Measurements from ENCODE around the gene ATP5PD. TPM values are rescaled to one million over a fixed set of nuclear protein-coding genes. Genes with fewer than 3 reads are reported as not detected.

The ATP5PD gene
- total and polyA plus RNA-seq, 2 of the 13 experiments (the other 11 are each of a cell fraction or from before 2014, with no cell fraction given), result 158 to 428 TPM

DNA sequence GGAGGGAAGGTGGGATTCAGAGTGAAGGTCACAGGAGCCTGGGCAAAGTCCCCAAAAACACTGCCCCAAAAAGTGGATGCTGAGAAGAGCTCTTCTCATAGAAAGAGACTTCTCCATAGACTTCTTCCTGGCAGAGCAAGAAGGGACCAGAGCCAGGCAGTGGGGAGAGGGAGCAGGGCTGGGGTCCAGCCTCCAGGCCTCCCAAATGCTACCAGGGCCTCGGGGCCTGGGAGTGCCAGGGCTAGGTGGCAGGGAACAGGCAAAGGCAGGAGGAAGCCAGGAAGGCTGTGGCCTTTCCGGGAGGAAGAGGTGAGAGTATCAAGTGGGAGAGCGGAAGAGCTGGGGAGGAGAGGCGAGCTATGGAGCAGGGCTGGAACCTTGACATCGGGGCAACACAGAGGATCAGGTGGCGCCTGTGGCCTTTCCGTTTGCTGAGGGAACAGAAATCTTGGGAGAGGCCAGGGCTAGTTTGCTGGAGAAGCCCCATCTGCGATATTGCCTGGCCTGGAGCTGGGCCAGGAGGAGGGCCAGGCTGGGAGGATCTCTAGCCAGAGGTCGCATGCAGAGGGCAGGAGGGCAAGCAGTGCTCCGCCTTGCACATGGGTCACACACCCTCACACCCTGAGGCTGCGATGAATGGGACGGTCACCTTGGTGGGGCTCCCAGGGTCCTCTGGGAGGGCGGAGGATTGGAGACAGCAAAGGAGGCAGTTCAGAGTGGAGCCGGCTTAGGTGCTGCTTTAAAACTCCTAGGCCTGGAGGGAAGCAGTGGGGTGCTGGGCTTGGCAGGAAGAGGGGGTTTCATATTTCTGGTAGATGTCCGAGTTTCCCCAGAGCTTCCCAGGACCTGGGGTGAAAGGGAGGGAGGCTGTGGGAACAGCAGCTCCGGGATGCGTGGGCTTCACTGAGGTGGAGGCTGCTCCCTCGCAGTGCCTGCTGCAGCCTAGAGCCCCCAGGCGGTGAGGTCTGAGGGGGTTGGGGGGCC, 44.4 kb upstream of the ATP5PD start (continued):
- TF ChIP-seq ZMAT3 (CRISPR knock-in tag; conservative IDR thresholded peaks at IDR 0.05), result 0 out of 2 replicates have a peak, but pooled peaks have one; percentile 18
- TF ChIP-seq MZF1 (CRISPR knock-in tag; IDR thresholded peaks at IDR 0.05; ENCODE audit: borderline replicate concordance), result no peak
- TF ChIP-seq, protein P1, sequence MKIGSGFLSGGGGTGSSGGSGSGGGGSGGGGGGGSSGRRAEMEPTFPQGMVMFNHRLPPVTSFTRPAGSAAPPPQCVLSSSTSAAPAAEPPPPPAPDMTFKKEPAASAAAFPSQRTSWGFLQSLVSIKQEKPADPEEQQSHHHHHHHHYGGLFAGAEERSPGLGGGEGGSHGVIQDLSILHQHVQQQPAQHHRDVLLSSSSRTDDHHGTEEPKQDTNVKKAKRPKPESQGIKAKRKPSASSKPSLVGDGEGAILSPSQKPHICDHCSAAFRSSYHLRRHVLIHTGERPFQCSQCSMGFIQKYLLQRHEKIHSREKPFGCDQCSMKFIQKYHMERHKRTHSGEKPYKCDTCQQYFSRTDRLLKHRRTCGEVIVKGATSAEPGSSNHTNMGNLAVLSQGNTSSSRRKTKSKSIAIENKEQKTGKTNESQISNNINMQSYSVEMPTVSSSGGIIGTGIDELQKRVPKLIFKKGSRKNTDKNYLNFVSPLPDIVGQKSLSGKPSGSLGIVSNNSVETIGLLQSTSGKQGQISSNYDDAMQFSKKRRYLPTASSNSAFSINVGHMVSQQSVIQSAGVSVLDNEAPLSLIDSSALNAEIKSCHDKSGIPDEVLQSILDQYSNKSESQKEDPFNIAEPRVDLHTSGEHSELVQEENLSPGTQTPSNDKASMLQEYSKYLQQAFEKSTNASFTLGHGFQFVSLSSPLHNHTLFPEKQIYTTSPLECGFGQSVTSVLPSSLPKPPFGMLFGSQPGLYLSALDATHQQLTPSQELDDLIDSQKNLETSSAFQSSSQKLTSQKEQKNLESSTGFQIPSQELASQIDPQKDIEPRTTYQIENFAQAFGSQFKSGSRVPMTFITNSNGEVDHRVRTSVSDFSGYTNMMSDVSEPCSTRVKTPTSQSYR (CRISPR knock-in tag; IDR thresholded peaks at IDR 0.05; ENCODE audit: borderline replicate concordance), result no peak; the same call in 1 of the 2 replicates
- TF ChIP-seq TBX2 (CRISPR knock-in tag; IDR thresholded peaks at IDR 0.05; ENCODE audit: borderline replicate concordance), result peak; percentile 94
- TF ChIP-seq, protein P2, sequence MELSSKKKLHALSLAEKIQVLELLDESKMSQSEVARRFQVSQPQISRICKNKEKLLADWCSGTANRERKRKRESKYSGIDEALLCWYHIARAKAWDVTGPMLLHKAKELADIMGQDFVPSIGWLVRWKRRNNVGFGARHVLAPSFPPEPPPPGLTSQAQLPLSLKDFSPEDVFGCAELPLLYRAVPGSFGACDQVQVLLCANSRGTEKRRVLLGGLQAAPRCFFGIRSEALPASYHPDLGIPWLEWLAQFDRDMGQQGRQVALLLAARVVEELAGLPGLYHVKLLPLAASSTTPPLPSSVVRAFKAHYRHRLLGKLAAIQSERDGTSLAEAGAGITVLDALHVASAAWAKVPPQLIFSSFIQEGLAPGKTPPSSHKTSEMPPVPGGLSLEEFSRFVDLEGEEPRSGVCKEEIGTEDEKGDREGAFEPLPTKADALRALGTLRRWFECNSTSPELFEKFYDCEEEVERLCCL (CRISPR knock-in tag; IDR thresholded peaks at IDR 0.05; ENCODE audit: borderline replicate concordance), result 0 out of 2 replicates have a peak, but pooled peaks have one; percentile 62
- peak; percentile 34; the same call in 1 of the 2 replicates for TF ChIP-seq CEBPG (CRISPR knock-in tag; IDR thresholded peaks at IDR 0.05)
- no peak for TF ChIP-seq ZNF431 (CRISPR knock-in tag; IDR thresholded peaks at IDR 0.05; ENCODE audit: borderline replicate concordance, low read depth)
- TF ChIP-seq, protein P3, sequence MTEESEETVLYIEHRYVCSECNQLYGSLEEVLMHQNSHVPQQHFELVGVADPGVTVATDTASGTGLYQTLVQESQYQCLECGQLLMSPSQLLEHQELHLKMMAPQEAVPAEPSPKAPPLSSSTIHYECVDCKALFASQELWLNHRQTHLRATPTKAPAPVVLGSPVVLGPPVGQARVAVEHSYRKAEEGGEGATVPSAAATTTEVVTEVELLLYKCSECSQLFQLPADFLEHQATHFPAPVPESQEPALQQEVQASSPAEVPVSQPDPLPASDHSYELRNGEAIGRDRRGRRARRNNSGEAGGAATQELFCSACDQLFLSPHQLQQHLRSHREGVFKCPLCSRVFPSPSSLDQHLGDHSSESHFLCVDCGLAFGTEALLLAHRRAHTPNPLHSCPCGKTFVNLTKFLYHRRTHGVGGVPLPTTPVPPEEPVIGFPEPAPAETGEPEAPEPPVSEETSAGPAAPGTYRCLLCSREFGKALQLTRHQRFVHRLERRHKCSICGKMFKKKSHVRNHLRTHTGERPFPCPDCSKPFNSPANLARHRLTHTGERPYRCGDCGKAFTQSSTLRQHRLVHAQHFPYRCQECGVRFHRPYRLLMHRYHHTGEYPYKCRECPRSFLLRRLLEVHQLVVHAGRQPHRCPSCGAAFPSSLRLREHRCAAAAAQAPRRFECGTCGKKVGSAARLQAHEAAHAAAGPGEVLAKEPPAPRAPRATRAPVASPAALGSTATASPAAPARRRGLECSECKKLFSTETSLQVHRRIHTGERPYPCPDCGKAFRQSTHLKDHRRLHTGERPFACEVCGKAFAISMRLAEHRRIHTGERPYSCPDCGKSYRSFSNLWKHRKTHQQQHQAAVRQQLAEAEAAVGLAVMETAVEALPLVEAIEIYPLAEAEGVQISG (CRISPR knock-in tag; IDR thresholded peaks at IDR 0.05), result 0 out of 2 replicates have a peak, but pooled peaks have one; percentile 41
- peak; percentile 61; the same call in 1 of the 2 replicates for TF ChIP-seq IRF2 (CRISPR knock-in tag; IDR thresholded peaks at IDR 0.05)
- no peak for TF ChIP-seq SNRNP70 (IDR thresholded peaks at IDR 0.05; ENCODE audit: low read depth, low read length)
- no peak for TF ChIP-seq HNRNPH1 (optimal IDR thresholded peaks at IDR 0.05; ENCODE audit: low read depth, low read length)
- no peak for TF ChIP-seq HOXA7 (CRISPR knock-in tag; IDR thresholded peaks at IDR 0.05)
- TF ChIP-seq ZNF782 (CRISPR knock-in tag; IDR thresholded peaks at IDR 0.05; ENCODE audit: borderline replicate concordance), result peak; percentile 65; the same call in 1 of the 2 replicates
- TF ChIP-seq ZNF619 (CRISPR knock-in tag; IDR thresholded peaks at IDR 0.05), result 0 out of 2 replicates have a peak, but pooled peaks have one; percentile 17
- peak; percentile 21 for TF ChIP-seq ZNF781 (CRISPR knock-in tag; IDR thresholded peaks at IDR 0.05; ENCODE audit: borderline replicate concordance, not compliant biosample characterization)
- TF ChIP-seq ZNF20 (CRISPR knock-in tag; IDR thresholded peaks at IDR 0.05), result no peak
- TF ChIP-seq GABPB1 (CRISPR knock-in tag; IDR thresholded peaks at IDR 0.05), result peak; percentile 71
- TF ChIP-seq ZNF543 (CRISPR knock-in tag; IDR thresholded peaks at IDR 0.05), result peak; percentile 48; the same call in 1 of the 2 replicates
- peak; percentile 38; the same call in 1 of the 2 replicates for TF ChIP-seq CREM (IDR thresholded peaks at IDR 0.05)
- no peak for TF ChIP-seq CREM (CRISPR knock-in tag; IDR thresholded peaks at IDR 0.05)
- TF ChIP-seq IRX3 (CRISPR knock-in tag; IDR thresholded peaks at IDR 0.05; ENCODE audit: borderline replicate concordance, low read depth), result no peak
